ENCODE measurements around the gene IFNA8. TPM values are rescaled to one million over a fixed set of nuclear protein-coding genes. Genes with fewer than 3 reads are reported as not detected.
"Not testable (repeated sequence)": the region's sequence is repeated elsewhere in the genome, so short reads cannot be mapped to it uniquely, and the experiment has no call there.

IFNA8 gene
- total RNA-seq, 2 donors from 2014 or later: not detected

GRCh38 chr9:21429191-21429590 lies 20.3 kb downstream of the IFNA8 start:
- H3K27me3 ChIP-seq: no peaks in the 10 kb centered on the region
- H3K9ac ChIP-seq (ENCODE audit: low read depth in 2 of 2, low read length in 2 of 2): no peak overlapping the region
- no peak overlapping the region for H3K4me3 ChIP-seq
- H3K27ac ChIP-seq: no peak overlapping the region
- no peak for DNase-seq
- no peaks in the 10 kb centered on the region for H3K4me1 ChIP-seq
- intact Hi-C loops (cut with DNase I): no loop called here
- TF ChIP-seq, protein P1, sequence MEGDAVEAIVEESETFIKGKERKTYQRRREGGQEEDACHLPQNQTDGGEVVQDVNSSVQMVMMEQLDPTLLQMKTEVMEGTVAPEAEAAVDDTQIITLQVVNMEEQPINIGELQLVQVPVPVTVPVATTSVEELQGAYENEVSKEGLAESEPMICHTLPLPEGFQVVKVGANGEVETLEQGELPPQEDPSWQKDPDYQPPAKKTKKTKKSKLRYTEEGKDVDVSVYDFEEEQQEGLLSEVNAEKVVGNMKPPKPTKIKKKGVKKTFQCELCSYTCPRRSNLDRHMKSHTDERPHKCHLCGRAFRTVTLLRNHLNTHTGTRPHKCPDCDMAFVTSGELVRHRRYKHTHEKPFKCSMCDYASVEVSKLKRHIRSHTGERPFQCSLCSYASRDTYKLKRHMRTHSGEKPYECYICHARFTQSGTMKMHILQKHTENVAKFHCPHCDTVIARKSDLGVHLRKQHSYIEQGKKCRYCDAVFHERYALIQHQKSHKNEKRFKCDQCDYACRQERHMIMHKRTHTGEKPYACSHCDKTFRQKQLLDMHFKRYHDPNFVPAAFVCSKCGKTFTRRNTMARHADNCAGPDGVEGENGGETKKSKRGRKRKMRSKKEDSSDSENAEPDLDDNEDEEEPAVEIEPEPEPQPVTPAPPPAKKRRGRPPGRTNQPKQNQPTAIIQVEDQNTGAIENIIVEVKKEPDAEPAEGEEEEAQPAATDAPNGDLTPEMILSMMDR (IDR thresholded peaks at IDR 0.05): no peak
- H3K9me3 ChIP-seq: no peaks in the 10 kb centered on the region
- H3K36me3 ChIP-seq: no peaks in the 10 kb centered on the region

- Histone ChIP-seq H3K4me3 (no peak overlapping the region), H3K36me3 (no peaks in the 10 kb centered on the region)
- TF ChIP-seq, protein P1 (IDR thresholded peaks at IDR 0.05): no peak
Measured at GRCh38 chr9:21432672-21433425, 23.9 kb downstream of the IFNA8 start.

DNA sequence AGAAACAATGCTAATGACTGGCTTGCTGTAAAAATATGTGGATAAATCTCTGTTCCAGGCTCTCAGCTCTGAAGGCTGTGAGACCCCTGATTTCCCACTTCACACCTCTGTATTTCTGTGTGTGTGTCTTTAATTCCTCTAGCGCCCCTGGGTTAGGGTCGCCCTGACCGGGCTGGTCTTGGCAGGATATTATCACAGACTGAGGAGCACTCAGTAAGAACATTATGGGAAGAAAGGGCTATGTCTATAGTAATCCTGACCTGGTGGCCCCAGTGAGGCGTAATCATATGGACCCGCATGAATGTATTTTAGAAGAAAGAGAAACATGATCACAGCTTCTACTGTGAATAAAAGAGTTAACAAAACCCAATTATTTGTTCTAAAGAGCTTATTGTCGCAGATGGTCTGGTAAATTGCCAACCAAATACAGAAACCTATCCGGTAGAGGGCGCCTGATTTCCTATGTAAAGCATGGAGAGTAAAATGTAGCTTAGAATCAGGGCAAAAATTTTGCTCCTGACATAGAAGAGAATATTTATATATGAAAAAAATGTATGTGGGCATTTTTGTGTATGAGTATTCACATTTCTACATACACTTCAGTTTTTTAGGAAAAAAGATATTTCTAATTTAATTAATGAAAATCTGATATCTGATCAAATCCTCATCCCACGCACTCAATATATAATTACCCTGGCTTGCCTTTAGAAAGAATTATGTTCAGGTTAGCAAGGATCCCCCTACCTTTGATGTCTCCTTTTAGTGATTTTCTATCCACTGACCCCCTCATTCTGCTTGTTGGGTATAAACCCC lies 25.5 kb downstream of the IFNA8 start:
- TF ChIP-seq, protein P1 (IDR thresholded peaks at IDR 0.05): peak; percentile 30
- H3K4me1 ChIP-seq: no peaks in the 10 kb centered on the region
- H3K36me3 ChIP-seq: no peaks in the 10 kb centered on the region
- intact Hi-C loops (cut with DNase I): no loop called here
- no peak overlapping the region for H3K4me3 ChIP-seq
- no peak overlapping the region for H3K27ac ChIP-seq
- H3K9me3 ChIP-seq: no peaks in the 10 kb centered on the region
- H3K27me3 ChIP-seq: no peaks in the 10 kb centered on the region
- peak; percentile 57 for DNase-seq
- no peak overlapping the region for H3K9ac ChIP-seq (ENCODE audit: low read depth in 2 of 2, low read length in 2 of 2)

More at GRCh38 chr9:21432672-21433425, 23.9 kb downstream of the IFNA8 start:
- Histone ChIP-seq H3K27me3 (no peaks in the 10 kb centered on the region), H3K4me1 (no peaks in the 10 kb centered on the region), H3K9me3 (no peaks in the 10 kb centered on the region), H3K9ac (ENCODE audit: low read depth in 2 of 2, low read length in 2 of 2) (no peak overlapping the region), H3K27ac (no peak overlapping the region)
- DNase-seq: no peak
- intact Hi-C loops (cut with DNase I): no loop called here

GRCh38 chr9:21435015-21435383 lies 26.1 kb downstream of the IFNA8 start:
- H3K9ac ChIP-seq (ENCODE audit: low read depth in 2 of 2, low read length in 2 of 2); DNase-seq; H3K27me3 ChIP-seq; H3K36me3 ChIP-seq; H3K4me1 ChIP-seq; intact Hi-C loops (cut with DNase I); H3K27ac ChIP-seq; H3K9me3 ChIP-seq; H3K4me3 ChIP-seq: not testable (repeated sequence)

DNA sequence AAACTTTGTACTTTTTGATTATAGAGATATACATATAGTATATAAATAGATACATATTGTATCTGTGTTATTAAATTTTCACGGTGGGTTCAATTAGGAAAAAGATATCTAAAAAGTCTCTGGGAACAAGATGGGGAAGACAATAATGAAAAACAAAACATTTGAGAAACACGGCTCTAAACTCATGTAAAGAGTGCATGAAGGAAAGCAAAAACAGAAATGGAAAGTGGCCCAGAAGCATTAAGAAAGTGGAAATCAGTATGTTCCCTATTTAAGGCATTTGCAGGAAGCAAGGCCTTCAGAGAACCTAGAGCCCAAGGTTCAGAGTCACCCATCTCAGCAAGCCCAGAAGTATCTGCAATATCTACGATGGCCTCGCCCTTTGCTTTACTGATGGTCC lies 31.2 kb downstream of the IFNA8 start, which contains the start of gene IFNA1:
Gene IFNA1, plus strand, starts transcription at position 301 of the 400 bp plus-strand sequence. Its CDS starts 69 bp downstream, at position 370.
- H3K27ac ChIP-seq: no peak within 1 kb of the TSS
- intact Hi-C loops (cut with DNase I): no loop called here

More for the DNA sequence above, 31.2 kb downstream of the IFNA8 start, which contains the start of gene IFNA1:
- TF ChIP-seq, protein P1 (IDR thresholded peaks at IDR 0.05): no peak
- H3K27me3 ChIP-seq: no peaks in the 10 kb centered on the region
- H3K36me3 ChIP-seq: no peaks in the 10 kb centered on the region
- no peak within 1 kb of the TSS for H3K4me3 ChIP-seq
- no peak for DNase-seq
- no peaks in the 10 kb centered on the region for H3K4me1 ChIP-seq
- no peaks in the 10 kb centered on the region for H3K9me3 ChIP-seq
- no peak within 1 kb of the TSS for H3K9ac ChIP-seq (ENCODE audit: low read depth in 2 of 2, low read length in 2 of 2)
